A549 treated with CORT108297 at 1 μM for 4 hours (cell line): Measurements from ENCODE around the gene NKAP. TPM values are rescaled to one million over a fixed set of nuclear protein-coding genes. Genes with fewer than 3 reads are reported as not detected.

ENCODE experiments used
- total RNA-seq: library from RNA; stranded (reverse); fragments of 200-300 nt; extraction: Qiagen RNA extraction; gene quantifications from 5 replicates; pipeline ENCODE4 v1.2.3, GENCODE V29; 2022

Gene NKAP
- total RNA-seq: 7.1 to 8.1 TPM (median 7.6 TPM) in 5 replicates

GRCh38 chrX:119943185-119943988 is at the start of gene NKAP:
Gene NKAP (minus strand): TSS chrX:119943751. CDS start chrX:119943605, 146 bp downstream.

DNA sequence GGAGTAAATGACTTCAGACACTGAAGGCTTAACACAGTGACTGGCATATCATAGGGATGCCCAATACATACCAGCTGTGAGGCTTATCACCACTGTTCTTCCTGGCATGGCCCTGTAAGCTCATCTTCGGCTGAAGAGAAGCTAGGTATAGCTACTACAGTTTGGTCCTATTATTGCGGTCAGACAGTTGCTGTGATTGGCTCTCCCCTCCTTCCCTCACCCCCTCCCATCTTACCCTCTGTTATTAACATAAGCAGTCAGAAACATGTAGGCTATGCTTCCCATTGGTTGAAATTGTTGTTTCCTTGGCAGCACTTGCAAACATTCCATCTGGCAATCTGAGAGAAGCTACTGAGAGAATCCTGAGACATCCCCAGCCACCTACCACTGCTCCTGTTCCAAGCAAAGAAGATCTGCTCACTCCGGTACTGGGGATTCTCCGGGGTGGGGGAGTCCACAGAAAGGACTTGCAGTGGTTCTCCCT is 47.7 kb downstream of the NKAP start, which contains the start of gene AKAP14:
AKAP14 (plus strand) TSS at position 51 of the 484 bp plus-strand sequence. CDS start 7,331 bp downstream, outside the sequence.

DNA sequence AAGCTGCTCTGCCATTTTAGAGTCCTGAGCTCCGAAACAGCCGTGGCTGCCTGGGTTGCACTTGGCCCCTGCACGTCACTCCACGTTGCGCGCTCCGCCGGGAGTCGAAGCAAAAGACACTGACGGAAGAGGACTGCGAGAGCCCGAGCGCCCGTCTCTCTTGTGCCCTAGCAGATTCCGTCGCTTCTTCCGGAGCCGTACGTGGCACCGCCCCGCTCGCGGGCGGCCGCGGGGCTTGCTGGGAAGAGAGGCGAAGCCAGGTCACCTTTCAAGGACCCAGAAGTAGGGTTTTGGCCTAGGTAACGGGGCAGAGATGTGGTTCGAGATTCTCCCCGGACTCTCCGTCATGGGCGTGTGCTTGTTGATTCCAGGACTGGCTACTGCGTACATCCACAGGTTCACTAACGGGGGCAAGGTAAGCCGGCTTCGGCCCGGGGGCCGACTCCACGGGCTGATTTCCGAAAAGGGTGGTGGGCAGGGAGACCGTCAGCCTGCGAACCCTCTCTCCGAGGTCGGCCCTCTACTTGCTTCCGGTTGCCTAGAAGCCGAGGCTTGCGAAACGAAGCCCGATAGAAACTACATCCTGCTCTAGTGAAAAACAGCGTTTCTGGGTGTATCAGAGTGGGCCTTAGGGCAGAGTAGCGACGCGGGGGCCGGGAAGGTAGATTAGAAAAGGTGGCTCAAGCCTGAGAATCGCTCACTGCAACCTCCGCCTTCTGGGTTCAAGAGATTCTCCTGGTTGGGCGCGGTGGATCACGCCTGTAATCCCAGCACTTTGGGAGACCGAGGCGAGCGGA is 71.8 kb downstream of the NKAP start, which contains the start of the genes NDUFA1 and RNF113A:
NDUFA1 (plus strand) TSS at position 234 of the 797 bp plus-strand sequence; CDS start at position 314, 80 bp downstream.
RNF113A (minus strand) TSS at position 135 of the 797 bp plus-strand sequence; CDS start at position 15, 120 bp downstream.

Other genes with a start within 250 kb of the NKAP start
- gene SOWAHD, start 185.2 kb downstream of the NKAP start, total RNA-seq: 0.08 to 0.21 TPM (median 0.12 TPM) in 4 of 5 replicates, not detected in the other
- 3,339 to 4,891 TPM (median 3,558 TPM) in 5 replicates for gene RPL39, start 152.1 kb downstream of the NKAP start, total RNA-seq
- gene UPF3B, start 90.8 kb downstream of the NKAP start, total RNA-seq: 18.7 to 26.8 TPM (median 19.9 TPM) in 5 replicates
- 27.8 to 33.8 TPM (median 30.2 TPM) in 5 replicates for gene RNF113A, start 72.0 kb downstream of the NKAP start, total RNA-seq
- 234 to 342 TPM (median 254 TPM) in 5 replicates for gene NDUFA1, start 71.9 kb downstream of the NKAP start, total RNA-seq
- gene AKAP14, start 47.9 kb downstream of the NKAP start, total RNA-seq: not detected in 5 replicates
- not detected in 5 replicates for gene RHOXF2B, start 133.9 kb upstream of the NKAP start, total RNA-seq
- gene RHOXF1, start 172.2 kb upstream of the NKAP start, total RNA-seq: 0.10 TPM in 1 of 5 replicates, not detected in the others
- gene RHOXF2, start 214.9 kb upstream of the NKAP start, total RNA-seq: not detected in 5 replicates